Measurements from ENCODE around the gene CRACDL.

- no peak for TF ChIP-seq CTCF (IDR thresholded peaks at IDR 0.05)
- no peak for TF ChIP-seq POLR2A (IDR thresholded peaks at IDR 0.05)
Observed at GRCh38 chr2:98801921-98802321, 134.1 kb downstream of the CRACDL start.

Data from adrenal gland (tissue), 5 donors.